ENCODE results near the gene ABCC1. TPM values are rescaled to one million over a fixed set of nuclear protein-coding genes. Genes with fewer than 3 reads are reported as not detected.
"Not testable (repeated sequence)": the region's sequence is repeated elsewhere in the genome, so short reads cannot be mapped to it uniquely, and the experiment has no call there.

Gene ABCC1
- total RNA-seq, 1 donor from 2014 or later: 7.2 TPM

DNA sequence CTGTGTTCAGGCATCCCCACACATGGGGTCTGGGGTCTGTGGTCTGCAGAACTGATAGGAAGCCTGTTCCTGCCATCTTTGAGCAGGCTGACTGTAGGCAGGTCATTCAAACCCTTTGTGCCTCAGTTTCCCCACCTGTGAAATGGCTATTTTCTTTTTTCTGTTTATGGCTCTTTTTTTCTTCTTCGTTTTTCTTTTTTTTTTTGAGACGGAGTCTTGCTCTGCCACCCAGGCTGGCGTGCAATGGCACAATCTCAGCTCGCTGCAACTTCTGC, 201.4 kb downstream of the ABCC1 start:
- DNase-seq (ENCODE audit: low read depth): no peak

DNA sequence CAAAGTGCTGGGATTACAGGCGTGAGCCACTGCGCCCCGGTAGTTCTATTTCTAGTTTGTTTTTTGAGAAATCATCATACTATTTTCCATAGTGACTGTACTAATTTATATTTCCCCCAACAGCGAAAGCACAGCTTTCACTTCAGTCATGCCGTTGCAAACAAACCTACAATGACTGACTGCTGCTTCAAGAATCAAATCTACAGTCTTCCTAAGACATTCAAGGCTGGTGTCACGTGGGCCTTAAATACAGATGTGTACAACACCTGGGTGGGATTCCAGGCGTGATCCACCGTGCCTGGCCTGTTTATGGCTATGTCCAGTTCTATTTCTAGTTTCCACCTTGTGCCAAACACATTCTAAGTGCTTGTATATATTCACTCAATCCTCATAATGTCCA, 201.9 kb downstream of the ABCC1 start:
- no peak for DNase-seq (ENCODE audit: low read depth)

DNA sequence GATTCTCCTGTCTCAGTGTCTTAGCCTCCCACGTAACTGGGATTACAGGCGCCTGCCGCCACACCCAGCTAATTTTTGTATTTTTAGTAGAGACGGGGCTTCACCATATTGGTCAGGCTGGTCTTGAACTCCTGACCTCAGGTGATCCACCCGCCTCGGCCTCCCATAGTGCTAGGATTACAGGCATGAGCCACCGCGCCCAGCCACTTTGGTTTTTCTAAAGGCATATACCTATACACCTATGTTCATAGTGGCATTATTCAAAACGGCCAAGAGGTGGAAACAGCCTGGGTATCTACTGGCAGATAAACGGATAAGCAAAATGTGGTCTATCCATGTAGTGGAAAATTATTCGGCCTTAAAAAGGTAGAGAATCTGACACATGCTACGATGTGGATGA, 203.6 kb downstream of the ABCC1 start:
- not testable (repeated sequence) for DNase-seq (ENCODE audit: low read depth)

DNA sequence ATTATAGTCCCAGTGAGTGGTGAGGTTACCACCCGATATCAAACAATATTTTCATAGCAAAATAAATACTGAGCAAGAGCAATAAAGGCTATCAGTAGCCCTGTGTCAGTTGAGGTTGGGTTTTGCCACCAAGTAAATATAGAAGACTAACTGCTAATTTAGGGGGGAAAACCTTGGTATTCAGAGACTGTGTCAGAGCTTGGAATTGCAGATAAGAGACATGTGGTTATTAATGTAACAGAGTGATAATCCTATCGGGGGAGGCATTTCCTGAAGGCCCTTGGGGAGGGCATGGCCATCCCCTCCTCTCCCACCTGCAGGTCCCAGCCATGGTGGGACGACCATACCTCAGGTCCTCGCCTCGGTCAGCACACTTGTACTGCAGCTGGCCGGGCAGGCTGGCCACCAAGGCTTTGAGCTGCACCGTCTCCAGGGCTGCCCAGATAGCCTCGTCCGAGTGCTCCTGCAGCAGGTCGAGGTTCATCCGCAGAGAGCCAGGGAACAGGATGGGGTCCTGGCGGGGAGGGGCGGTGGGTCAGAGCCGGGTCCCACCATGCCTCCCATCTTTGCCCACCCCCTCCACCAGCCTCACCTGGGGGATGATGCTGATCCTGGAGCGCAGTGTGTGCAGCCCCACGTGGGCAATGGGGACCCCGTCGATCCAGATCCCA, 205.0 kb downstream of the ABCC1 start:
- DNase-seq (ENCODE audit: low read depth): no peak

DNA sequence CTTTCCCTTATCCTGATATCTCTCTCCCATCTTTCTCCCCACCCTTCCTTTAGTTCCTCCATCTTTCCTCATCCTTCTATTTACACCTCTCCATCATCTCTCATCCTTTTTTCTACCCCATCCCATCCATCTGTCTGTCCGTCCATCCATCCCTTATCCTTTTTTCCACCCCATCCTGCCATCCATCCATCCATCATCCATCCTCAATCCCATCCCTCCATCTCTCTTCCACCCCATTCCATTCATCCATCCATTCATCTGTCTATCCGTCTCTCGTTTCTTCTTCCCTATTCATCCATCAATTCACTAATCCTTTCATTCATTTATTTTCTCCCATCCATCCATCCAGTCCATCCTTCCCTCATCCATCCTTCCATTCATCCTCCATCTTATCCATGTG, 205.8 kb downstream of the ABCC1 start:
- no peak for DNase-seq (ENCODE audit: low read depth)

DNA sequence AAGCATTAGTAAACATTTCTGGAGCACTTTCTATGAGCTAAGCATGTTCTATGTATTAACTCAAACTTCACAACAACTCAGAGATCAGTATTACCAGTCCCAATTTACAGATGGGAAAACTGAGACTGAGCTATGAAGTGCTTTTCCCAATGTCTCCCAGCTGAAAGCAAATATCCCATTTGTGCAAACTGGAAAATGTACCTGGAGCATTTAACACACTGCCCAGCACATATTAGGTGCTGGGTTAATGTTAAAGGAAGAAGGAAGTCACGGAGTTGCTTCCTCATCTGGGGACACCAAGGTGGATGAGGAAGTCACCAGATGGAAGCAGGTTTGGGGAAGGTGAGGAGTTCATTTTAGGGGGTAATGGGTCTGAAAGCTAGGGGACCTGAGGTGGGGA, 207.8 kb downstream of the ABCC1 start:
- DNase-seq (ENCODE audit: low read depth): no peak

DNA sequence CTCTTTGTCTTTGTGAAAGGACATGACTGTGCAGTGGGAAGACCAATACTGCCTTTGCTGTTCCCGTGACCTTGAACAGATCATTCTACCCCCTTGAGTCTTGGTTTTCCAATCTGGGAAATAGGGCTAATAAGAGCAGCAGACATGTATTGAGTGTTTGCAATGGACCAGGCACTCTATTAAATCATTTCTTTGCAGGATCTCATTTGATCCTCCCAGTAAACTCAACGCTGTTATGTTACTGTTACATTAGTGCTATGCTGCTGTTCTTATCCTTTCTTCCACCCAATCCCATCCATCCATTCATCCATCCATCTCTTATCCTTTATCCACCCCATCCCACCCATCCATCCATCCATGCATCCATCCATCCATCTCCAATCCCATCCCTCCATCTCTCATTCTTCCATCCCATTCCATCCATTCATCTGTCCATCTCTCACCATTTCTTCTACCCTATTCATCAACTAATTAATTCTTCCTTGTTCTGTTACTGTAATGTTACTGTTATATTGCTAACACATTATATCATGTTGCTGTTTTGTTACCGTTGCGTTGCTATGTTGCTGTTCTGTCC, 208.8 kb downstream of the ABCC1 start:
- DNase-seq (ENCODE audit: low read depth): no peak

DNA sequence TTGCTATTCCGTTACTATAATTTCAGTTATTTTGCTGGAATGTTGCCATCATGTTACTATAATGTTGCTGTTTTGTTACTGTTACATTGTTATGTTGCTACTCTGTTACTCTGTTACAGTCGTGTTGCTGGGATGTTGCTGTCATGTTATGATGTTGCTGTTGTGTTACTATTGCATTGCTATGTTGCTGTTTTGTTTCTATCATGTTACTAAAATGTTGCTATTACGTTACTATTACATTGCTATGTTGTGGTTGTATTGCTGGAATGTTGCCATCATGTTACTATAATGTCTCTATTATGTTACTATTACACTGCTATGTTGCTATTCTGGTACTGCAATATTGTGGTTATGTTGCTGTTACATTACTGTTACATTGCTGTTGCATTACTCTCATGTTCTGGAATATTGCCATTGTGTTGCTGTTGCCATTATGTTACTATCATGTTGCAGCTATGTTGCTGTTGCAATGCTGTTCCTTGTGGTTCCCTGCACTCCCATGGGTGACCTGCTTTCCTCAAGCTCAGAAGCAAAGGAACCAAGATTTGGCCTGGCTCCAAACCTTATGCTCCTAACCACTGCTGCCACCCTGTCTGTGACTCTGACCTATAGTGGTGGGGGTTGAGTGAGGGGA, 209.4 kb downstream of the ABCC1 start:
- DNase-seq (ENCODE audit: low read depth): no peak

DNA sequence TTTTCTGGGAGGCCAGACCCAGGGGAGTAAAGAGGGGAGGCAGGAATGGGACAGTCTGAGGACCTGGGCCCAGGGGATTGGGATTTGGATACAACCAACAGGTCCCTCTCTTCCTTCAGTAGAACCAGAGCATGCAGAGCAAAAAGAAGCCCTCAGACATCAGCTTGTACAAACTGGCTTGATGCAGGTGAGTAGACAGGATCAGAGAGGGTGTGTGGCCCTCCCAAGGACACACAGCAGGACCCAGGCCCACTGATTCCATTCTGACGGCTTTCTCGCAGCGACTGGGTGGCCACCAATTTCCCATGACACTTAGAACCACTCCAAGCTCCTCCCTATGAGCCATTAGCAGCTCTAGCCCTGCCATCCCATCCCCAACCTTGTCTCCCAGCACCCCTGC, 210.2 kb downstream of the ABCC1 start:
- DNase-seq (ENCODE audit: low read depth): no peak

DNA sequence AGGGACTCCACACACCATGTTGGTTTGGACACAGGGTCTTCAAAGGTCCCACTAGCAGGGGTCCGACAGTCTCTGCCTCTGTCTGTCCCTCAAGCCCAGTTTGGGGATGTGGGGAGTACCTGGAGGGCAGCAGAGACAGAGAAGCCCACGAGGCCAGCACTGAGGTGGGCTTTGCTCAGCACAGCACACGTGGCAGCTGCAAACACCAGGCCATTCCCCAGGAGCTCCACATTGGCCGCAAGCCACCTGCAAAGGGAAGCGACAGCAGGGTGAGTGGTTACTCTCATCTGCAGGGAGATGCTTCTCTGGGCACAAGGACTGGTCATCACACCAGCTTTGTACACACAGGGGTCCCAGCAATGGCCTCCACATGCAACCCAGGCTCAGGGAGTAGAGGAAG, 211.9 kb downstream of the ABCC1 start:
- DNase-seq (ENCODE audit: low read depth): no peak

DNA sequence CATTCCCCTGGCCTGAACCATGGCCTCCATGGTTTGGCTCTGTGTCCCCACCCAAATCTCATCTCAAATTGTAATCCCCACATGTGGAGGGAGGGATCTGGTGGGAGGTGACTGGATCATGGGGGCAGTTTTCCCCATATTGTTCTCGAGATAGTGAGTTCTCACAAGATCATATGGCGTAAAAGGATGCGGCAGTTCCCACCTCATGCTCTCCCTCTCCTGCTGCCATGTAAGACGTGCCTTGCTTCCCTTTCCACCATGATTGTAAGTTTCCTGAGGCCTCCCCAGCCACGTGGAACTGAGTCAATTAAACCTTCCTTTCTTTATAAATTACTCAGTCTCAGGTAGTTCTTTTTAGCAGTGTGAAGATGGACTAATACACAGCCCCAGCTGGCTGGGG, 212.4 kb downstream of the ABCC1 start:
- DNase-seq (ENCODE audit: low read depth): not testable (repeated sequence)

DNA sequence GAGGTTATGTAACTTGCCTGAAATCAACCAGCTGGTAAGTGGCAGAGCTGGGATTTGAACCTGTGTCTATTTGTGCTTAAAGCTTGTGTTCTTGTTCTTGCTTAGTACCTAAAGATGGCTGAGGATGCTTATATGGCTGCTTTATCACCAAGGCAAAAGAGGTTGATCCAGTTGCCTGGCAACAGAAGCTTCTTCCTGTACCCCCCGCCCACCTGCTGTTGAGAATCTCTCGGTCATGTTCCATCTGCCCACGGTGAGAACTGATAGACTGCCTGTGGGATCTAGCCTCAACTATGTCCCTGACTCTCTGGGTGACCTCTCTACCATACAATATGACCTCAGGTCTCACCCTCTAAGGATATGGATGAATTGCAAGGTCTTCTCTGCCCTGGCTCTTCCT, 213.2 kb downstream of the ABCC1 start:
- DNase-seq (ENCODE audit: low read depth): no peak

DNA sequence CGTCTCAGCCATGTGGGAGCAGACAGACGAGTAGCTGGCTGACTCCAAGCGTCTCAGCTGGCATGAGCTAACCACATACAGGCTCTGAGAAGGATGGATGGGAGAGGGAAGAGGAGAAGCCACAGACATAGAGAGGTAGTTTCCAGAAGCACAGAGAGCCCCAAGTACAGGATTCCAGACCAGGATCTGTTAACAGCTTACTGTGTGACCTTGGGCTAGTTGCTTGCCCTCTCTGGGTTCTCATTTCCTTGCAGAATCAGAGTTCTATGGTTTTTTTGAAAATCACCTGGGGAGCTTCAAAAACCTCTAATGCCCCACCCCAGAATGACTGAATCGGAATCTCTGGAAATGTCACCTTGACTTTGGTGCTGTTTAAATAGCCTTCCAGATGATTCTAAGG, 213.7 kb downstream of the ABCC1 start:
- DNase-seq (ENCODE audit: low read depth): no peak

DNA sequence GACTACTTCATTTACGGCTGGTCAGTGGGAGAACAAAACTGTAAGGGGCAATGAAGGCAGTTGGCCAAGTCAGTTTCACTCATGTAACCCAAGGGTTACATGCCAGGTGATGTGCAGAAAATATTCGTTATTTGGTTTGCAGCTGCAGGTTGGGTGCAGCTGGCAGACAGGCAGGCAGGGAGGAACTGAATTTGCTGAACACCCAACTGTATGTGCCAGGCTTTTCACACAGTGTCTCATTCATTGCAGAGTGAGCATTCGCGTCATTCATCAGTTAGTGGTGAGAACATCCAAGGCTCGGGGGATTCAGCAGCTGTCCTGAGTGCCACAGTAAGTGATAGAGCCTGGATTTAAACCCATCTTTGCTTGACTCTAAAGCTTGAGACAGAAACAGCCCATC, 214.2 kb downstream of the ABCC1 start:
- no peak for DNase-seq (ENCODE audit: low read depth)

DNA sequence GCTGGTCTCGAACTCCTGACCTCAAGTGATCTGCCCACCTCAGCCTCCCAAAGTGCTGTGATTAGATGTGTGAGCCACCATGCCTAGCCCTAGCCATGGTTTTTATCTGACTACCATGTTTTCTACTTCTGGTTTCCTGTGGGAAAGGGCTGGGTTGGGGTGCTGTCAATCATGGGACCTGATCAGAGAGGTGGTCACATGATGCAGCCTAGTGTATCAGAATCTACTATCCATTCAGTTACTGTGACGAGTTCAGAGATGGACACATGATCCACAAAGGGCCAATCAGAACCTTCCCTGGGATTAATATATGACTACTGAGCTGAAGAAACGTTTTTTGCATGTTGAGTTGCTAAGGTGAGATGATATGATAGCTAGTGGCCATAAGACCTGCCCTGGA, 214.8 kb downstream of the ABCC1 start:
- DNase-seq (ENCODE audit: low read depth): no peak

DNA sequence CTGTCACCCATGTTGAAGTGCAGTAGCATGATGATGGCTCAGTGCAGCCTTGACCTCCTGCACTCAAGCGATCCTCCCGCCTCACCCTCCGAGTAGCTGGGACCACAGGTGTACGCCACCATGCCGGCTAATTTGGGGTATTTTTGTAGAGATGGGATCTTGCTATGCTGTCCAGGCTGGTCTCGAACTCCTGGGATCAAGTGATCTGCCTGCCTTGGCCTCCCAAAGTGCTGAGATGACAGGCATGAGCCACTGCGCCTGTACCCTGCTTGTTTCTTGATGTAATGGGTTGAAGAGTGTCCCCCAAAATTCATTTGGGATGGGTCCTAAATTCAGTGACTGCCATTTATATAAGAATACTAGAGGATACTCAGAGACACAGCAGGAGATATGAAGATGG, 216.7 kb downstream of the ABCC1 start:
- DNase-seq (ENCODE audit: low read depth): no peak

DNA sequence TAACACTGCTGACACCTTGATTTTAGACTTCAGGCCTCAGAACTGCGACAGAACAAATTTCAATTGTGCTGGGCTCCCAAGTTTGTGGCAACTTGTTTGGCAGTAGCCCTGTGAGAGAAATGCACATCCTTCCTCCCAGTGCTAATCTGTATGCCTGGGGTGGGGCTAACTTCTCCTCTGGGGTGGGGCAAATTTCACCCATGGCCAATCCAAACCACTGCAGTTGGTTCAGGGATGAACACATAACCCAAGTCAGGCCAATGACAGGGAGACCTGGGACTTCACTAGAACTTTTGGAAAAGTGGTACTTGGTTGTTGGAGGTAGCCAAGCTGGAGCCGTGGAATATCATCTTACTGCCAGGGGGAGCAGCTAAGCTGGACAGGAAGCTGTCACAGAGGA, 217.5 kb downstream of the ABCC1 start:
- DNase-seq (ENCODE audit: low read depth): no peak

DNA sequence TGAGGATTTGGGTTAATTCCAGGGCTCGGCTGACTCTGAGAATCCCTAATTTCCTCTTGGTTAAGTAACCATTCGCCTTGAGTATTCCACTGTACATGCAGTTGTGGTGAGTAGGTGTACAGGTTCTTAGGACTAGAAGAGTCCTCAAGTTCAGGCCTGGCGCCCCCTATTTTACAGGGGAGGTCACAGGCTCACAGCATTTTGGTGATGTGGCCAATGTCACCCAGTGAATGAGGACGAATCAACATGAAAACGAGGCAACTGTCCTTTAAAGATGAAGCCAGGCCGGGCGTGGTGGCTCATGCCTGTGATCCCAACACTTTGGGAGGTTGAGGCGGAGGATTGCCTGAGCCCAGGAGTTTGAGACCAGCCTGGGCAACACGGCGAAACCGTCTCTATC, 218.5 kb downstream of the ABCC1 start:
- no peak for DNase-seq (ENCODE audit: low read depth)

DNA sequence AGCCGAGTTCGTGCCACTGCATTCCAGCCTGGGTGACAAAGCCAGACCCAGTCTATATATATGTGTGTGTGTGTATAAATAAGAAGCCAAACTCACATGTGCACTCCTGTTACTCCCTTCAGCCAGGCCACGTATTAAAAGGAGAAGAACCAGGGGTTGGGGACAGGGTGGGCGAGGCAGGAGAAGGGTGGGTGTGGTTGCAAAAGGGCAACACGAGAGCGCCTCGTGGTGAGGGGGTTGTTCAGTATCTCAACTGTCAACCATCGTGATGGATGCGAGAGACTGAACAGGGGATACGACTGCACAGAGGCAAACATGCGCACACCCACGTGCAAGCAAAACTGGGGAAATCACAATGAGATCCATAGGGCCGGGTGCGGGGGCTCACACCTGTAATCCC, 219.0 kb downstream of the ABCC1 start:
- no peak for DNase-seq (ENCODE audit: low read depth)

DNA sequence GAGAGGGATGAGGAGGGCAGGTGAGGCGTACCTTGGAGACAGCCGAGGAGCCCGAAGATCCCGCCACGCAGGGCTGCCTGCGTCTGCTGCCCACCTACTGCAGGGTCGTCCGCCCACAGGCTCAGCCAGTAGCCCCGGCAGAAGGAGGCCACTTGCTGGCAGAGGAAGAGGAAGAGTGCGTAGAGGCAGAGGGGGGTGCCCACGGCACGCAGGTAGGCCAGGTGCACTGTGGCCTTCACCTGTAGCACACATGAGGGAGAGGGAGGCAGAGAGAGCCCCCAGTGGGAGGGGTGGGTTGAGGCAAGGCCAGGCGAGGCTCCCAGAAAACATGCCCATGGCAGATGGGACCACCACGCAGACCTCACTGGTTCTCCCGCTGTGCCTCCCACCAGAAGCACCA, 220.2 kb downstream of the ABCC1 start:
- DNase-seq (ENCODE audit: low read depth): no peak

DNA sequence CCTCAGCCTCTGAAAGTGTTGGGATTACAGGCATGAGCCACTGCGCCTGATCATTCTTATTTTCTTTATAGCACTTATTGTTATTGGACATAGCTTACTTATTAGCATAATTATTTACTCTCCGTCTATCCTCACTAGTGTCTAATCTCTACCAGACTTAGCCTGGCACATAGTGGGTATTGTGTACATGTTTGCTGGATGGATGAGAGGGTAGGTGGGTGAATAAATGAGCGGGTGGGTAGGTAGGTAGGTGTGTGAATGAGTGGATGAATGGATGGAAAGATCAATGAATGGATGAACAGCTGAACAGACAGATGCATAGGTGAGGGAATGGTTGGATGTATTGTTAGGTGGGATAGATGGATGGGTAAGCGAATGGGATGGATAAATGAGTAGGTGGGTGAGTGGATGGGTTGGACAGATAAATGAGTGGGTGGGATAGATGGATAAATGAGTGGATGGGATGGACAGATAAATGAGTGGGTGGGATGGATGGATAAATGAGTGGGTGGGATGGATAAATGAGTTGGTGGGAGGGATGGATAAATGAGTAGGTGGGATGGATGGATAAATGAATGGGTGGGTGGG, 222.0 kb downstream of the ABCC1 start:
- no peak for DNase-seq (ENCODE audit: low read depth)

DNA sequence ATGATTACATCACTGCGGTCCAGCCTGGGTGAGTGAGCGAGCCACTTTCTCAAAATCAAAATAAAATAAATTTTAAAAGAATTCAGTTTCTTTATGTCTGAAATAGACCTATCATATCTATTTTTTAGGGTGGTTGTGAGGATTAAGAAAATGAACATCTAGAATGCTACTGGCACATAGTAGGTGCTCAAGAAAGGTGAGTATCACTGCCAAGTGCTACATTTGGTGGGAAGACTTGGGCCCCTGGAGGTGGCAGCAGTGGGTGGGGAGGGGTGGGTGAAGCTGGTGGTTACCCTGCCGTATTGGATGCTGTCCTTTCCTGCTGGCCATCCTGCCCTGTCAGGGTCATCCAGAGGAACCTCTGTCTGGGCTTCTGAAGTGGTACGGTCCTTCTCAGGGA, 223.6 kb downstream of the ABCC1 start:
- no peak for DNase-seq (ENCODE audit: low read depth)

DNA sequence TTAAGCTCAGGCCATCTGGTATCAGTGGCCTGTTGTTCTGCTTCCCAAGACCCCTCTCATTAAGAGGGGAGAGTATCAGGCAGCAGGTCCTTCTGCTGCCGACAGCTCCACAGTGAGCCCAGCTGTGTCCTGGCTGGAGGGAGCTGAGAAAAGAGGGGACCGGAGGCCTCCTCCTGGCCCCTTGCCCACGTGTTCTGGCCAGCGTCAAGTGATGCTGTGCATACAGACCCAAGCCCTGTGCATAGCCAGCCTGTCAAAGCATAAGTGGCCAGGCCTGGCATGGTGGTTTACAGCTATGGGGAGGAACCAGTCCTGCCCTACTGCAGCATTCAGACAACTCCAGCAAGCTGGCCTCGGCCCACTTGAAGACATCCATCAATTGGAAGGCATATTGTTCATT, 225.9 kb downstream of the ABCC1 start:
- DNase-seq (ENCODE audit: low read depth): no peak

All from myocyte (in vitro differentiated cells).